ENCODE measurements around the gene CHN1.

The CHN1 gene

GRCh38 chr2:174970092-174970491, 35.1 kb downstream of the CHN1 start:
- DNase-seq: no peak

- no peak for DNase-seq
Observed at GRCh38 chr2:174969091-174969734, 36.0 kb downstream of the CHN1 start.

- no peak for DNase-seq
Observed at GRCh38 chr2:174967691-174968260, 37.4 kb downstream of the CHN1 start.

GRCh38 chr2:174967086-174967485, 38.1 kb downstream of the CHN1 start:
- no peak for DNase-seq

- no peak for DNase-seq
Observed at GRCh38 chr2:174965992-174966744, 39.0 kb downstream of the CHN1 start.

GRCh38 chr2:174965551-174965950, 39.6 kb downstream of the CHN1 start:
- no peak for DNase-seq

GRCh38 chr2:174964404-174964803, 40.8 kb downstream of the CHN1 start:
- DNase-seq: no peak

- DNase-seq: no peak
Observed at GRCh38 chr2:174963437-174964400, 41.5 kb downstream of the CHN1 start.

- no peak for DNase-seq
Observed at GRCh38 chr2:174959787-174960186, 45.4 kb downstream of the CHN1 start.

GRCh38 chr2:174957050-174957449, 48.1 kb downstream of the CHN1 start:
- DNase-seq: no peak

GRCh38 chr2:174952607-174953006, 52.6 kb downstream of the CHN1 start:
- no peak for DNase-seq

- no peak for DNase-seq
Observed at GRCh38 chr2:174951745-174952144, 53.4 kb downstream of the CHN1 start.

GRCh38 chr2:174949988-174950687, 55.0 kb downstream of the CHN1 start:
- DNase-seq: no peak

GRCh38 chr2:174945601-174946260, 59.5 kb downstream of the CHN1 start:
- DNase-seq: no peak

- no peak for DNase-seq
Observed at GRCh38 chr2:174939046-174939445, 66.1 kb downstream of the CHN1 start.

GRCh38 chr2:174931724-174932123, 73.5 kb downstream of the CHN1 start:
- no peak for DNase-seq

GRCh38 chr2:174929786-174930185, 75.4 kb downstream of the CHN1 start:
- no peak for DNase-seq

GRCh38 chr2:174925046-174925784, 80.0 kb downstream of the CHN1 start:
- DNase-seq: no peak

GRCh38 chr2:174924061-174924693, 81.0 kb downstream of the CHN1 start:
- no peak for DNase-seq

GRCh38 chr2:174919947-174920595, 85.1 kb downstream of the CHN1 start:
- no peak for DNase-seq
